Liver (tissue), 3 donors: ENCODE measurements around the gene PRPF40A.

ENCODE experiments used
- ATF3 ChIP-seq: IDR thresholded peaks from 2 replicates; pipeline ENCODE4 v1.6.1; 2016; ENCODE audit warnings: antibody characterized with exemption
- CTCF ChIP-seq: fragments of 150-350 bp; IDR thresholded peaks from 2 replicates; pipeline ENCODE4 v1.5.1; 2017; ENCODE audit warnings: improper control_type of control experiment, low read depth, low read length; ENCODE audit not compliant: missing input control
- EGR1 ChIP-seq, 2 donors: IDR thresholded peaks; 2 replicates each; pipeline ENCODE4 v1.6.1; 2016 to 2018; ENCODE audit warnings: antibody characterized with exemption in 2 of 2, low read depth in 2 of 2
- FOXA1 ChIP-seq: IDR thresholded peaks from 2 replicates; pipeline ENCODE4 v1.6.1; 2016; ENCODE audit warnings: antibody characterized with exemption
- GABPA ChIP-seq, 2 donors: IDR thresholded peaks in 1 of 2; conservative IDR thresholded peaks in 1 of 2; 2 replicates each; pipeline ENCODE4 v1.6.1; 2016; ENCODE audit warnings: antibody characterized with exemption in 2 of 2, mild to moderate bottlenecking in 1 of 2, moderate library complexity in 1 of 2
- JUND ChIP-seq, 2 donors: IDR thresholded peaks; 2 replicates each; pipeline ENCODE4 v1.6.1; 2016; ENCODE audit warnings: antibody characterized with exemption in 2 of 2
- MAX ChIP-seq: IDR thresholded peaks from 2 replicates; pipeline ENCODE4 v1.6.1; 2016; ENCODE audit warnings: antibody characterized with exemption
- NR2F2 ChIP-seq: IDR thresholded peaks from 2 replicates; pipeline ENCODE4 v1.6.1; 2016; ENCODE audit warnings: antibody characterized with exemption
- RAD21 ChIP-seq, 2 donors: IDR thresholded peaks; 2 replicates each; pipeline ENCODE4 v1.6.1; 2016; ENCODE audit warnings: antibody characterized with exemption in 2 of 2, mild to moderate bottlenecking in 2 of 2
- REST ChIP-seq: IDR thresholded peaks from 2 replicates; pipeline ENCODE4 v1.6.1; 2016; ENCODE audit warnings: antibody characterized with exemption, mild to moderate bottlenecking
- RXRA ChIP-seq, 2 donors: IDR thresholded peaks; 2 replicates each; pipeline ENCODE4 v1.6.1; 2017 to 2018; ENCODE audit warnings: antibody characterized with exemption in 2 of 2, mild to moderate bottlenecking in 1 of 2
- SP1 ChIP-seq: IDR thresholded peaks from 2 replicates; pipeline ENCODE4 v1.6.1; 2018; ENCODE audit warnings: antibody characterized with exemption, mild to moderate bottlenecking
- TAF1 ChIP-seq: conservative IDR thresholded peaks from 2 replicates; pipeline ENCODE4 v1.6.1; 2016; ENCODE audit warnings: antibody characterized with exemption, mild to moderate bottlenecking
- YY1 ChIP-seq: IDR thresholded peaks from 2 replicates; pipeline ENCODE4 v1.6.1; 2016; ENCODE audit warnings: antibody characterized with exemption, mild to moderate bottlenecking
- donor health status: healthy.
- donor health status: healthy.

GRCh38 chr2:152696476-152696875 is 20.8 kb downstream of the PRPF40A start:
- TF ChIP-seq CTCF (no peak), REST (no peak), SP1 (no peak), YY1 (no peak), RXRA (IDR thresholded peaks at IDR 0.05) (no peak), JUND (IDR thresholded peaks at IDR 0.05) (no peak), MAX (no peak), GABPA (IDR thresholded peaks at IDR 0.05 in 1 of 2, conservative IDR thresholded peaks at IDR 0.05 in 1 of 2) (no peak), TAF1 (no peak), EGR1 (IDR thresholded peaks at IDR 0.05; ENCODE audit: low read depth in 2 of 2) (no peak), RAD21 (IDR thresholded peaks at IDR 0.05) (no peak), FOXA1 (no peak), ATF3 (no peak), NR2F2 (no peak)
